Large intestine (tissue), 3 donors: ENCODE measurements around the gene CACNA1D. TPM values are rescaled to one million over a fixed set of nuclear protein-coding genes. Genes with fewer than 3 reads are reported as not detected.

Source experiments
- DNase-seq, 2 donors: peaks; one replicate each; pipeline versions ENCODE4 v3.0.0 to v3.0.0-alpha.2; 2013
- H3K27ac ChIP-seq: one replicate; pipeline ENCODE4 v1.5.1; 2013; ENCODE audit warnings: low read length
- H3K27me3 ChIP-seq: 2 replicates; pipeline ENCODE4 v1.6.1; 2013; ENCODE audit warnings: low read length; ENCODE audit not compliant: control insufficient read depth, insufficient read depth
- H3K36me3 ChIP-seq: 2 replicates; pipeline ENCODE4 v1.6.1; 2013; ENCODE audit warnings: low read length; ENCODE audit not compliant: control insufficient read depth, insufficient read depth
- H3K4me1 ChIP-seq: one replicate; pipeline ENCODE4 v1.6.1; 2013; ENCODE audit warnings: low read length; ENCODE audit not compliant: control insufficient read depth, insufficient read depth
- H3K4me3 ChIP-seq: one replicate; pipeline ENCODE4 v1.5.1; 2013; ENCODE audit warnings: low read length
- H3K9me3 ChIP-seq: one replicate; pipeline ENCODE4 v1.6.1; 2013; ENCODE audit warnings: mild to moderate bottlenecking, low read depth, low read length, moderate library complexity; ENCODE audit not compliant: control insufficient read depth
- WGBS: methylation state at CpG from one replicate; pipeline ENCODE4 v1.1.5; 2013; ENCODE audit warnings: low lambda C conversion rate; ENCODE audit not compliant: insufficient coverage; 5-methylcytosine and 5-hydroxymethylcytosine counted together
- polyA plus RNA-seq: library from polyadenylated mRNA; unstranded; fragments of 120-200 nt; gene quantifications from one replicate; pipeline ENCODE4 v1.2.1, GENCODE V29; 2013

CACNA1D gene
- polyA plus RNA-seq, 1 donor = 58.2 TPM

GRCh38 chr3:53478921-53479664, 15.3 kb upstream of the CACNA1D start:
- WGBS = no CpG with 5 or more reads among the region's 4 CpGs
- DNase-seq = peak in 1 of 2 donors; percentile 81

GRCh38 chr3:53482227-53482626, 12.2 kb upstream of the CACNA1D start:
- no peak overlapping the region for H3K27ac ChIP-seq
- H3K4me1 ChIP-seq = peaks cover 48% of the 10 kb centered on the region
- H3K4me3 ChIP-seq = no peak overlapping the region
- WGBS = no CpG with 5 or more reads among the region's 1 CpG
- H3K9me3 ChIP-seq = no peaks in the 10 kb centered on the region
- H3K27me3 ChIP-seq = no peaks in the 10 kb centered on the region
- no peak for DNase-seq
- H3K36me3 ChIP-seq = no peaks in the 10 kb centered on the region

More at GRCh38 chr3:53478921-53479664, 15.3 kb upstream of the CACNA1D start:
- peaks cover 41% of the 10 kb centered on the region for H3K4me1 ChIP-seq
- H3K36me3 ChIP-seq = no peaks in the 10 kb centered on the region
- H3K9me3 ChIP-seq = no peaks in the 10 kb centered on the region
- no peak overlapping the region for H3K4me3 ChIP-seq
- H3K27ac ChIP-seq = peak overlapping the region; percentile 83
- H3K27me3 ChIP-seq = no peaks in the 10 kb centered on the region

- Histone ChIP-seq H3K4me1 (peaks cover 51% of the 10 kb centered on the region), H3K27ac (no peak overlapping the region), H3K4me3 (no peak overlapping the region), H3K9me3 (no peaks in the 10 kb centered on the region), H3K36me3 (no peaks in the 10 kb centered on the region), H3K27me3 (no peaks in the 10 kb centered on the region)
- no peak for DNase-seq
- WGBS = 100% methylated on average over 2 of the region's 2 CpGs
These were observed 10.6 kb upstream of the CACNA1D start for GRCh38 chr3:53483821-53484220.

- no CpG with 5 or more reads among the region's 1 CpG for WGBS
- no peaks in the 10 kb centered on the region for H3K36me3 ChIP-seq
- no peaks in the 10 kb centered on the region for H3K27me3 ChIP-seq
- no peak for DNase-seq
- H3K4me1 ChIP-seq = peaks cover 51% of the 10 kb centered on the region
- H3K4me3 ChIP-seq = no peak overlapping the region
- no peak overlapping the region for H3K27ac ChIP-seq
- H3K9me3 ChIP-seq = no peaks in the 10 kb centered on the region
These were observed 9.4 kb upstream of the CACNA1D start for GRCh38 chr3:53484984-53485383.

GRCh38 chr3:53485675-53486403, 8.6 kb upstream of the CACNA1D start:
- H3K27ac ChIP-seq = no peak overlapping the region
- H3K27me3 ChIP-seq = no peaks in the 10 kb centered on the region
- H3K36me3 ChIP-seq = no peaks in the 10 kb centered on the region
- peaks cover 51% of the 10 kb centered on the region for H3K4me1 ChIP-seq
- DNase-seq = peak in 1 of 2 donors; percentile 62
- H3K4me3 ChIP-seq = no peak overlapping the region
- WGBS = no CpG with 5 or more reads among the region's 3 CpGs
- no peaks in the 10 kb centered on the region for H3K9me3 ChIP-seq

GRCh38 chr3:53486961-53487654, 7.3 kb upstream of the CACNA1D start:
- H3K27ac ChIP-seq = no peak overlapping the region
- 88% methylated on average over 1 of the region's 6 CpGs for WGBS

GRCh38 chr3:53489386-53489785, 5.0 kb upstream of the CACNA1D start:
- peaks cover 60% of the 10 kb centered on the region for H3K4me1 ChIP-seq
- no peaks in the 10 kb centered on the region for H3K9me3 ChIP-seq
- H3K4me3 ChIP-seq = no peak overlapping the region
- peak overlapping the region; percentile 90 for H3K27ac ChIP-seq
- DNase-seq = peak; percentile 78 to 81
- no CpG with 5 or more reads among the region's 2 CpGs for WGBS
- H3K36me3 ChIP-seq = no peaks in the 10 kb centered on the region
- peaks cover 2% of the 10 kb centered on the region for H3K27me3 ChIP-seq

More at GRCh38 chr3:53486961-53487654, 7.3 kb upstream of the CACNA1D start:
- DNase-seq = no peak
- H3K4me3 ChIP-seq = no peak overlapping the region
- H3K4me1 ChIP-seq = peaks cover 56% of the 10 kb centered on the region
- H3K27me3 ChIP-seq = no peaks in the 10 kb centered on the region
- H3K36me3 ChIP-seq = no peaks in the 10 kb centered on the region
- no peaks in the 10 kb centered on the region for H3K9me3 ChIP-seq

- H3K4me1 ChIP-seq = peaks cover 60% of the 10 kb centered on the region
- H3K27me3 ChIP-seq = peaks cover 2% of the 10 kb centered on the region
- no peaks in the 10 kb centered on the region for H3K9me3 ChIP-seq
- DNase-seq = peak in 1 of 2 donors; percentile 52
- no peaks in the 10 kb centered on the region for H3K36me3 ChIP-seq
- peak overlapping the region; percentile 90 for H3K27ac ChIP-seq
- 0% methylated on average over 1 of the region's 7 CpGs for WGBS
- H3K4me3 ChIP-seq = no peak overlapping the region
These were observed 4.5 kb upstream of the CACNA1D start for GRCh38 chr3:53489787-53490458.

GRCh38 chr3:53490459-53490968, 3.9 kb upstream of the CACNA1D start:
- Histone ChIP-seq H3K36me3 (no peaks in the 10 kb centered on the region), H3K27ac (peak overlapping the region; percentile 90), H3K4me3 (no peak overlapping the region), H3K9me3 (no peaks in the 10 kb centered on the region), H3K4me1 (peaks cover 60% of the 10 kb centered on the region), H3K27me3 (peaks cover 7% of the 10 kb centered on the region)
- no peak for DNase-seq
- no CpG with 5 or more reads among the region's 4 CpGs for WGBS

- WGBS = 80% methylated on average over 1 of the region's 6 CpGs
- H3K4me3 ChIP-seq = no peak overlapping the region
- peak overlapping the region; percentile 90 for H3K27ac ChIP-seq
- peaks cover 14% of the 10 kb centered on the region for H3K27me3 ChIP-seq
- H3K36me3 ChIP-seq = no peaks in the 10 kb centered on the region
- H3K4me1 ChIP-seq = peaks cover 58% of the 10 kb centered on the region
- no peaks in the 10 kb centered on the region for H3K9me3 ChIP-seq
- no peak for DNase-seq
These were observed 3.1 kb upstream of the CACNA1D start for GRCh38 chr3:53491276-53491675.
